Measurements from ENCODE around the gene NETO1. TPM values are rescaled to one million over a fixed set of nuclear protein-coding genes. Genes with fewer than 3 reads are reported as not detected.

The NETO1 gene
- total RNA-seq, 2 donors from 2014 or later: not detected

DNA sequence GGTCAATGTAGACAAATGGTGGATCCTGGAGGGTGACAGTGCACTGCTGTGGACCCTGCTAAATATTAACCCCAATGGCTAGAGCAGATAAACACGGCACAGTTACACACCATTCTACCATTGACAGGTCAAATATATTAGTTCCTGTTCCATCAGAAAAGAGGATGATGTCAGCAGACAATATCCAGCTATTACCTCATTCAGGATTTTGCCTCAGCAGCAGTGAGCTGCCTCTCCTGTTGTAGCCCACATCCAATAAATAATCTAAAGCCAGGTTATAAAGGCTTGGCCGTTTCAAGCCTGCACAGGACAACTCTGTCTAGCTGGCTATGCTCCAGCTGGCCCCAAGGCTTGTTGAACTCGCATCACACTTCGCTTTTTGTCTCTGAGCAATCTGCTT, 31.6 kb upstream of the NETO1 start:
- no peaks in the 10 kb centered on the region for H3K36me3 ChIP-seq (replicated peaks in 1 of 2; ENCODE audit: insufficient read depth in 1 of 2, low read depth in 2 of 2)
- no peak overlapping the region for H3K27ac ChIP-seq
- no peaks in the 10 kb centered on the region for H3K27me3 ChIP-seq
- WGBS, 2 donors: 35 to 44% methylated on average over 4 of the region's 4 CpGs
- no peak overlapping the region for H3K4me3 ChIP-seq
- intact Hi-C loops (cut with DNase I): no loop called here
- DNase-seq (no peak), ATAC-seq (no peak)
- TF ChIP-seq, protein P1, sequence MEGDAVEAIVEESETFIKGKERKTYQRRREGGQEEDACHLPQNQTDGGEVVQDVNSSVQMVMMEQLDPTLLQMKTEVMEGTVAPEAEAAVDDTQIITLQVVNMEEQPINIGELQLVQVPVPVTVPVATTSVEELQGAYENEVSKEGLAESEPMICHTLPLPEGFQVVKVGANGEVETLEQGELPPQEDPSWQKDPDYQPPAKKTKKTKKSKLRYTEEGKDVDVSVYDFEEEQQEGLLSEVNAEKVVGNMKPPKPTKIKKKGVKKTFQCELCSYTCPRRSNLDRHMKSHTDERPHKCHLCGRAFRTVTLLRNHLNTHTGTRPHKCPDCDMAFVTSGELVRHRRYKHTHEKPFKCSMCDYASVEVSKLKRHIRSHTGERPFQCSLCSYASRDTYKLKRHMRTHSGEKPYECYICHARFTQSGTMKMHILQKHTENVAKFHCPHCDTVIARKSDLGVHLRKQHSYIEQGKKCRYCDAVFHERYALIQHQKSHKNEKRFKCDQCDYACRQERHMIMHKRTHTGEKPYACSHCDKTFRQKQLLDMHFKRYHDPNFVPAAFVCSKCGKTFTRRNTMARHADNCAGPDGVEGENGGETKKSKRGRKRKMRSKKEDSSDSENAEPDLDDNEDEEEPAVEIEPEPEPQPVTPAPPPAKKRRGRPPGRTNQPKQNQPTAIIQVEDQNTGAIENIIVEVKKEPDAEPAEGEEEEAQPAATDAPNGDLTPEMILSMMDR (IDR thresholded peaks at IDR 0.05): no peak
- TF ChIP-seq POLR2A (IDR thresholded peaks at IDR 0.05): no peak
- H3K9me3 ChIP-seq: no peaks in the 10 kb centered on the region
- no peaks in the 10 kb centered on the region for H3K4me1 ChIP-seq

DNA sequence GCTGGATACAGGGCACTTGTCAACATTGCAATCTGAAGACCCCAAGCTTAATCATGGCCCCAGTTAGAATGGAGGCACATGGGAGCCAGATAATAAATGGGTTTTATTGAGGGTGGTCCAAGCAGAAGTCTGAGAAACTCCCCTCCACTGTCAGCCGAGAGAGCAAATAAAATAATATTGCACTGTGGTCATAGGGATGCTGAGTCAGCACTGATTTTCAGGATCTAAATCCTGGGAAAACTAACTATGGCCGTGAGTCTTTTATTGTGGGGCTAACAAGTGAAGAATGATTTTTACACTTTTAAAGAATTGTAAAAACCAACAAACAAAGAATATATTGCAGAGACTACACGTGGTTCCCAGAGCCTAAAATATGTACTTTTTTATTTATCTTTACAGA, 31.1 kb upstream of the NETO1 start:
- ATAC-seq (no peak), DNase-seq (no peak)
- Histone ChIP-seq H3K4me3 (no peak overlapping the region), H3K9me3 (no peaks in the 10 kb centered on the region), H3K36me3 (replicated peaks in 1 of 2; ENCODE audit: insufficient read depth in 1 of 2, low read depth in 2 of 2) (no peaks in the 10 kb centered on the region), H3K27me3 (no peaks in the 10 kb centered on the region), H3K27ac (no peak overlapping the region), H3K4me1 (no peaks in the 10 kb centered on the region)
- WGBS, 2 donors: 23 to 29% methylated on average over 3 of the region's 3 CpGs
- TF ChIP-seq, protein P1 (IDR thresholded peaks at IDR 0.05): no peak
- TF ChIP-seq POLR2A (IDR thresholded peaks at IDR 0.05): no peak
- intact Hi-C loops (cut with DNase I): no loop called here

DNA sequence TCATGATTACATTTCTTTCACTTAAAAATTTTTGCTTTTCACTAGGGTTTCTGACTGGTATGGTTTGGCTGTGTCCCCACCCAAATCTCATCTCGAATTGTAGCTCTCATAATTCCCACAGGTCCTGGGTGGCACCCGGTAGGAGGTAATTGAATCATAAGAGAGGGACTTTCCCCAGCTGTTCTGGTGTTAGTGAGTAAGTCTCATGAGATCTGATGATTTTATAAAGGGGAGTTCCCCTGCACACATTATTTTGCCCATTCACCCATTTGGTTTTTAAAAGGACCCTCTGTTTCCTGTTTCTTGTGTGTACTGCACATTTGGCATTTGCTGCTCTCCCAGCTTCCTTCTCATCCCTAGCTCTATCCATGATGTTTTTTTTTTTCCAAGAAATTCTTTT, 27.8 kb upstream of the NETO1 start:
- H3K4me3 ChIP-seq: no peak overlapping the region
- H3K27me3 ChIP-seq: no peaks in the 10 kb centered on the region
- intact Hi-C loops (cut with DNase I): no loop called here
- ATAC-seq (no peak), DNase-seq (no peak)
- H3K27ac ChIP-seq: no peak overlapping the region
- H3K4me1 ChIP-seq: no peaks in the 10 kb centered on the region
- H3K9me3 ChIP-seq: no peaks in the 10 kb centered on the region
- TF ChIP-seq, protein P1 (IDR thresholded peaks at IDR 0.05): no peak
- TF ChIP-seq POLR2A (IDR thresholded peaks at IDR 0.05): no peak
- H3K36me3 ChIP-seq (replicated peaks in 1 of 2; ENCODE audit: insufficient read depth in 1 of 2, low read depth in 2 of 2): no peaks in the 10 kb centered on the region
- 26 to 40% methylated on average over 2 of the region's 2 CpGs for WGBS, 2 donors

DNA sequence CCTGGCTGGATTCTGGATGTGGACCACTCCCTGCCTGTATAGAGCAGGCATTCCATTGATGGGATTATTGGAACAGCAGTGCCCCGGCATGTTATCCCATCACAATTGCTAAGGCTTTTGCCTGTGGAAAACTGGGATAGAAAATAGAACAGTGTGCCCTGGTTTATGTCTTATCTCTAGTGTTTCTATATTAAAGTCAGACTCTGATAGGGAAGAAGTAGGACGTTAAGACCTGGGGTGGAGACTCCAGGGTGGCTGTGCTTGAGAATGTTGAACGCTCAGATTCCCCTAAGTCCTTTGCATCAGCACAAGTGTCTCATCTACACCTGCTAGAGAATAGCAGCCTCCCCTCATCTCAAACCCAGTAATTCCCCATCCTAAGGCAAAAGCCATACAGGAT, 10.8 kb upstream of the NETO1 start:
- ATAC-seq (no peak), DNase-seq (no peak)
- TF ChIP-seq POLR2A (IDR thresholded peaks at IDR 0.05): no peak
- TF ChIP-seq, protein P1 (IDR thresholded peaks at IDR 0.05): no peak
- Histone ChIP-seq H3K4me1 (no peaks in the 10 kb centered on the region), H3K27ac (no peak overlapping the region), H3K9me3 (no peaks in the 10 kb centered on the region), H3K4me3 (no peak overlapping the region), H3K36me3 (replicated peaks in 1 of 2; ENCODE audit: insufficient read depth in 1 of 2, low read depth in 2 of 2) (no peaks in the 10 kb centered on the region), H3K27me3 (no peaks in the 10 kb centered on the region)
- WGBS, 2 donors: 42 to 61% methylated on average over 3 of the region's 3 CpGs
- intact Hi-C loops (cut with DNase I): no loop called here

DNA sequence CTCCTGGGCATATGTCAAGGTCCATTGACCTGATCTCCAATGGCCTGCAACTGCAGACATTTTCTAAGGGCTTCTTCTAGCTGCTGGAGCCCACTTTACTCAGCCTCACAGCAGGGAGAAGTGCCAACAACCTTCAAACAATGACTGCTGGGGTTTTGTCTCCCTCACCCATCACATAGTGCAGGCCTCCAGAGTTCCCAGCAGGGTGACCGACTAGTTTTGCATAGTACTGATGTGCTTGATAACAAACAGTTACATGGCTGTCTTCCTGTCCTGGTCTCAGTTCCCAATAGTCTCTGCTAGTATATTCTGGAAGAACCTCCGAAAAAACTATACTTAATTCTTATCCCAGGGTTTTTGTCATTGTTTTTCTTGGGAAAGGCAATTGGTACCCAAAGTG, 10.4 kb upstream of the NETO1 start:
- no peak for TF ChIP-seq POLR2A (IDR thresholded peaks at IDR 0.05)
- TF ChIP-seq, protein P1 (IDR thresholded peaks at IDR 0.05): no peak
- H3K9me3 ChIP-seq: no peaks in the 10 kb centered on the region
- no peaks in the 10 kb centered on the region for H3K36me3 ChIP-seq (replicated peaks in 1 of 2; ENCODE audit: insufficient read depth in 1 of 2, low read depth in 2 of 2)
- H3K27ac ChIP-seq: no peak overlapping the region
- DNase-seq: no peak
- 33 to 40% methylated on average over 2 of the region's 2 CpGs for WGBS, 2 donors
- intact Hi-C loops (cut with DNase I): no loop called here
- no peak for ATAC-seq
- H3K4me1 ChIP-seq: no peaks in the 10 kb centered on the region
- H3K27me3 ChIP-seq: no peaks in the 10 kb centered on the region
- no peak overlapping the region for H3K4me3 ChIP-seq
